Panc1 (cell line): Measurements from ENCODE around the gene SMAP1. TPM values are rescaled to one million over a fixed set of nuclear protein-coding genes. Genes with fewer than 3 reads are reported as not detected.

Experiments
- ATAC-seq: fragments of 200-7000 bp; cut with Tn5 transposase; 2 replicates; pipeline ENCODE4 v1.9.1; 2020; ENCODE audit warnings: mild to moderate bottlenecking, moderate library complexity
- BruUV-seq: library from RNA; stranded (reverse); fragments of 400-500 nt; replicated peaks from 2 replicates; lab custom pipeline; 2021; lab: Mats Ljungman, UMichigan
- CTCF ChIA-PET: fragments of 300-600 bp; sonication (Branson Sonifier 250); formaldehyde crosslinking; loops from one replicate; lab custom pipeline; 2022; ENCODE audit warnings: antibody characterized with exemption; lab: Charles Lee
- POLR2A ChIA-PET: fragments of 300-600 bp; sonication (Branson Sonifier 250); formaldehyde crosslinking; loops from one replicate; lab custom pipeline; 2022; ENCODE audit warnings: antibody characterized with exemption; lab: Charles Lee
- DNase-seq: peaks from one replicate; pipeline ENCODE4 v3.0.0-alpha.2; 2010; ENCODE audit warnings: low read depth, low spot score
- H3K27ac ChIP-seq: 2 replicates; pipeline ENCODE4 v1.5.1; 2011; ENCODE audit warnings: mild to moderate bottlenecking, low read length, inconsistent platforms
- H3K27me3 ChIP-seq: fragments of 200-500 bp; sonication (Bioruptor generic); 2 replicates; pipeline ENCODE4 v1.6.0; 2014; ENCODE audit warnings: low read length, inconsistent platforms; ENCODE audit not compliant: control insufficient read depth, insufficient read depth
- H3K36me3 ChIP-seq: fragments of 200-500 bp; sonication (Bioruptor generic); 2 replicates; pipeline ENCODE4 v1.5.1; 2014; ENCODE audit warnings: inconsistent platforms, mild to moderate bottlenecking, low read length, moderate library complexity; ENCODE audit not compliant: control insufficient read depth, insufficient read depth
- H3K4me1 ChIP-seq: 2 replicates; pipeline ENCODE4 v1.5.1; 2011; ENCODE audit warnings: inconsistent platforms, mild to moderate bottlenecking, low read length, moderate library complexity; ENCODE audit not compliant: control insufficient read depth, insufficient read depth
- H3K4me3 ChIP-seq, 2 experiments: 2 replicates each; pipeline ENCODE4 v1.5.1; 2011 to 2012; ENCODE audit warnings: low read depth in 2 of 2, low read length in 2 of 2, mild to moderate bottlenecking in 2 of 2, inconsistent platforms in 1 of 2, moderate library complexity in 1 of 2
- H3K9me3 ChIP-seq: fragments of 200-500 bp; sonication (Bioruptor generic); 2 replicates; pipeline ENCODE4 v1.5.1; 2014; ENCODE audit warnings: low read depth, mild to moderate bottlenecking, inconsistent platforms, low read length, moderate library complexity; ENCODE audit not compliant: control insufficient read depth, insufficient read depth
- CTCF ChIP-seq: fragments of 450-650 bp; IDR thresholded peaks from 2 replicates; pipeline ENCODE4 v1.5.1; 2017; ENCODE audit warnings: mild to moderate bottlenecking
- POLR2AphosphoS5 ChIP-seq: IDR thresholded peaks from 2 replicates; pipeline ENCODE4 v1.6.1; 2012; ENCODE audit warnings: mild to moderate bottlenecking, low read depth, low read length, moderate library complexity
- REST ChIP-seq, 2 experiments: IDR thresholded peaks; 2 replicates each; pipeline ENCODE4 v1.6.1; 2011 to 2012; ENCODE audit warnings: low read depth in 2 of 2, control low read depth in 1 of 2, low read length in 1 of 2, mild to moderate bottlenecking in 1 of 2, moderate library complexity in 1 of 2; ENCODE audit not compliant: insufficient read depth in 1 of 2
- SIN3A ChIP-seq: IDR thresholded peaks from 2 replicates; pipeline ENCODE4 v1.6.1; 2012; ENCODE audit warnings: low read depth, mild to moderate bottlenecking, low read length, moderate library complexity, borderline replicate concordance; ENCODE audit not compliant: insufficient read depth
- TCF7L2 ChIP-seq: IDR thresholded peaks from 2 replicates; pipeline ENCODE4 v1.6.1; 2011; ENCODE audit warnings: mild to moderate bottlenecking, low read depth, low read length, inconsistent platforms
- in situ Hi-C: cut with HindIII; loops from 2 replicates; pipeline ENCODE4 v1.10.0; 2016; ENCODE audit warnings: low sequenced_read_pairs, low pct_unique_long_range_greater_than_20kb
- intact Hi-C: fragments of 100-400 bp; cut with micrococcal nuclease; formaldehyde crosslinking; loops from one replicate; pipeline ENCODE4 v1.10.0; 2022; ENCODE audit not compliant: unreplicated experiment
- total RNA-seq: library from RNA; stranded (reverse); gene quantifications from one replicate; pipeline ENCODE4 v1.2.1, GENCODE V29; 2021; ENCODE audit not compliant: unreplicated experiment

The SMAP1 gene
- total RNA-seq, 1 experiment from 2014 or later = 41.9 TPM

GRCh38 chr6:70706491-70707123, 38.9 kb downstream of the SMAP1 start:
- H3K4me1 ChIP-seq = no peaks in the 10 kb centered on the region
- H3K27me3 ChIP-seq = no peaks in the 10 kb centered on the region
- TF ChIP-seq REST (IDR thresholded peaks at IDR 0.05; ENCODE audit: insufficient read depth in 1 of 2, low read depth in 2 of 2, low read length in 1 of 2) (no peak), CTCF (peak; percentile 68; the same call in 1 of the 2 replicates)
- no TSS peak for BruUV-seq
- in situ Hi-C loops (no loop called here), intact Hi-C loops (loop anchor here (1.0 to 5.0 kb wide), 3 partner anchors 178 to 306 kb away; no protein-coding TSS in a partner anchor)
- POLR2A ChIA-PET = no interaction called here
- CTCF ChIA-PET = interaction anchor here (0.6 to 2.0 kb wide), 3 partner anchors 178 to 249 kb away, joined by 3 to 20 read pairs (median 4); no protein-coding TSS in a partner anchor
- peak; percentile 20 for DNase-seq
- no peak for ATAC-seq
- H3K4me3 ChIP-seq = no peak overlapping the region
- H3K36me3 ChIP-seq = no peaks in the 10 kb centered on the region
- no peak overlapping the region for H3K27ac ChIP-seq
- no peaks in the 10 kb centered on the region for H3K9me3 ChIP-seq

- no peaks in the 10 kb centered on the region for H3K27me3 ChIP-seq
- no peak overlapping the region for H3K27ac ChIP-seq
- no TSS peak for BruUV-seq
- ATAC-seq = no peak
- POLR2A ChIA-PET = no interaction called here
- intact Hi-C loops = loop anchor here (5.0 kb wide), 1 partner anchor 304 kb away; no protein-coding TSS in a partner anchor
- H3K9me3 ChIP-seq = no peaks in the 10 kb centered on the region
- no peaks in the 10 kb centered on the region for H3K36me3 ChIP-seq
- no peak for DNase-seq
- no peaks in the 10 kb centered on the region for H3K4me1 ChIP-seq
- in situ Hi-C loops = no loop called here
- no peak overlapping the region for H3K4me3 ChIP-seq
- CTCF ChIA-PET = interaction anchor here (1.4 to 2.0 kb wide), 2 partner anchors 177 to 248 kb away, joined by 3 to 20 read pairs; no protein-coding TSS in a partner anchor
- no peak for TF ChIP-seq TCF7L2
- no peak for TF ChIP-seq POLR2AphosphoS5
- no peak for TF ChIP-seq CTCF
- TF ChIP-seq SIN3A = no peak
- TF ChIP-seq REST (IDR thresholded peaks at IDR 0.05; ENCODE audit: insufficient read depth in 1 of 2, low read depth in 2 of 2, low read length in 1 of 2) = no peak
Measured at GRCh38 chr6:70707893-70708292, 40.2 kb downstream of the SMAP1 start.
